Caco-2 (cell line): ENCODE data around the gene ATP6V1E1. TPM values are rescaled to one million over a fixed set of nuclear protein-coding genes. Genes with fewer than 3 reads are reported as not detected.
"Not testable (repeated sequence)": the region's sequence is repeated elsewhere in the genome, so short reads cannot be mapped to it uniquely, and the experiment has no call there.

Experiments
- BruUV-seq: library from RNA; stranded (reverse); fragments of 400-500 nt; replicated peaks from 2 replicates; lab custom pipeline; 2021; lab: Mats Ljungman, UMichigan
- CTCF ChIA-PET: fragments of 300-600 bp; sonication (Branson Sonifier 250); formaldehyde crosslinking; loops from one replicate; lab custom pipeline; 2022; ENCODE audit warnings: antibody characterized with exemption; lab: Charles Lee
- POLR2A ChIA-PET: fragments of 300-600 bp; sonication (Branson Sonifier 250); formaldehyde crosslinking; loops from one replicate; lab custom pipeline; 2022; ENCODE audit warnings: antibody characterized with exemption; lab: Charles Lee
- DNase-seq, 2 experiments: peaks; one replicate each; pipeline versions ENCODE4 v3.0.0 to v3.0.0-alpha.2; 2020 to 2022
- H3K27me3 ChIP-seq: replicated peaks from 2 replicates; pipeline ENCODE4 v1.6.0; 2011; ENCODE audit warnings: low read length; ENCODE audit not compliant: control insufficient read depth, insufficient read depth
- H3K36me3 ChIP-seq: 2 replicates; pipeline ENCODE4 v1.5.1; 2011; ENCODE audit warnings: low read length; ENCODE audit not compliant: control insufficient read depth, insufficient read depth
- H3K4me1 ChIP-seq: fragments of 250-450 bp; sonication (Bioruptor Pico); 2 replicates; pipeline ENCODE4 v1.5.1; 2020; ENCODE audit warnings: mild to moderate bottlenecking
- H3K4me3 ChIP-seq: 2 replicates; pipeline ENCODE4 v1.5.1; 2011; ENCODE audit warnings: low read depth, mild to moderate bottlenecking, control low read depth, low read length
- H3K9me3 ChIP-seq: fragments of 250-450 bp; sonication (Bioruptor Pico); 2 replicates; pipeline ENCODE4 v1.5.1; 2020; ENCODE audit warnings: mild to moderate bottlenecking, moderate library complexity
- H3K27ac Mint-ChIP-seq: one replicate; pipeline ENCODE4 v1.8.0; 2022; ENCODE audit warnings: mixed read lengths; ENCODE audit not compliant: unreplicated experiment
- H3K27me3 Mint-ChIP-seq: one replicate; pipeline ENCODE4 v1.8.0; 2022; ENCODE audit warnings: mixed read lengths; ENCODE audit not compliant: insufficient read depth, unreplicated experiment
- H3K36me3 Mint-ChIP-seq: one replicate; pipeline ENCODE4 v1.8.0; 2022; ENCODE audit warnings: mild to moderate bottlenecking, mixed read lengths; ENCODE audit not compliant: insufficient read depth, unreplicated experiment
- H3K4me1 Mint-ChIP-seq: one replicate; pipeline ENCODE4 v1.8.0; 2022; ENCODE audit warnings: low read depth, mixed read lengths; ENCODE audit not compliant: unreplicated experiment
- H3K4me3 Mint-ChIP-seq: one replicate; pipeline ENCODE4 v1.8.0; 2022; ENCODE audit warnings: mild to moderate bottlenecking, moderate library complexity, mixed read lengths; ENCODE audit not compliant: unreplicated experiment
- H3K9me3 Mint-ChIP-seq: one replicate; pipeline ENCODE4 v1.8.0; 2022; ENCODE audit warnings: mixed read lengths; ENCODE audit not compliant: unreplicated experiment
- intact Hi-C: fragments of 100-400 bp; cut with micrococcal nuclease; formaldehyde crosslinking; loops from one replicate; pipeline ENCODE4 v1.10.0; 2022; ENCODE audit not compliant: unreplicated experiment
- total RNA-seq: library from RNA; stranded (reverse); gene quantifications from 2 replicates; pipeline ENCODE4 v1.2.3, GENCODE V29; 2022
- TF ChIP-seq, protein P1 (sequence below), 2 experiments: fragments of 200-600 bp in 1 of 2; IDR thresholded peaks; 1 replicate in 1 of 2; 2 replicates in 1 of 2; pipeline versions ENCODE4 v1.5.1 to v1.8.0; 2011 to 2022; ENCODE audit warnings: antibody characterized with exemption in 1 of 2, control low read depth in 1 of 2, inconsistent platforms in 1 of 2, low read depth in 1 of 2, low read length in 1 of 2, mild to moderate bottlenecking in 1 of 2, moderate library complexity in 1 of 2; ENCODE audit not compliant: insufficient read depth in 1 of 2, severe bottlenecking in 1 of 2, unreplicated experiment in 1 of 2

ATP6V1E1 gene
- total RNA-seq, 1 experiment from 2014 or later, result 147 TPM

DNA sequence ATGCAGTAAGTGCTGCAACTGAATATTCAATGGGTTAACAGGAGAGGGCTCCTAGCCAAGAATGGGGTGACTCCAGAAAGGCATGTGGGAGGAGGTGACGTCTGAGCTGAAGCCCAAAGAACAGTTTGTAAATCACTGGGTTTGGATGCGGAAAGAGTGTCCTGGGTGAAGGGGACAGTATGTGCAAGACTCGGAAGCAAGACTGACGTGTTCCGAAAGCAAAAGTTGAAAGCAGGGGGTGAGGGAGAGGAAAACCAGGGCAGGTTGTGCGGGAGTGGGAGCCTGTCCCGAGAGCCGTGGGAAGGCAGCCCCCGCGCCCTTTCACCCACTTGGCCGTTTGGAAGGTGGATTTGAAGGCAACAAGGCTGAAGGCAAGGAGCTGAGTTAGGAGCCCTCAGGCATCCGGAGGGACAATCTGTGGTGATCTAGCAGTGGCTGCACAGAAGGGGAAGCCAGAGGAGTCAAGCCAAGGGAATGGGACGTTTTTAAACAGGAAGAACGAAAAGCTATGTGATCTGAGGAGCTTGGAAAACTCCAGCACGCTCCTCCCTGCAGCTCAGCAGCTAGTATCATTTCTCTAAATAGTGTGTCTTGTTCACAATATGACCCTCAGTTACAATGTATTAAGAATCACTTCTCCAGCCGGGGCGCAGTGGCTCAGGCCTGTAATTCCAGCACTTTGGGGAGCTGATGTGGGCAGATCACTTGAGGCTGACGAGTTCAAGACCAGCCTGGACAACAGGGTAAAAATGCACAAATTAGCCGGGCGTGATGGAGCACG is 57.5 kb downstream of the ATP6V1E1 start:
- H3K9me3 ChIP-seq, result no peaks in the 10 kb centered on the region
- no peaks in the 10 kb centered on the region for H3K27me3 ChIP-seq
- Mint-ChIP-seq H3K36me3 (no peaks in the 10 kb centered on the region), H3K9me3 (no peaks in the 10 kb centered on the region), H3K4me3 (no peak overlapping the region), H3K4me1 (peaks cover 9% of the 10 kb centered on the region), H3K27me3 (no peaks in the 10 kb centered on the region), H3K27ac (no peak overlapping the region)
- H3K4me1 ChIP-seq, result no peaks in the 10 kb centered on the region
- TF ChIP-seq, protein P1, sequence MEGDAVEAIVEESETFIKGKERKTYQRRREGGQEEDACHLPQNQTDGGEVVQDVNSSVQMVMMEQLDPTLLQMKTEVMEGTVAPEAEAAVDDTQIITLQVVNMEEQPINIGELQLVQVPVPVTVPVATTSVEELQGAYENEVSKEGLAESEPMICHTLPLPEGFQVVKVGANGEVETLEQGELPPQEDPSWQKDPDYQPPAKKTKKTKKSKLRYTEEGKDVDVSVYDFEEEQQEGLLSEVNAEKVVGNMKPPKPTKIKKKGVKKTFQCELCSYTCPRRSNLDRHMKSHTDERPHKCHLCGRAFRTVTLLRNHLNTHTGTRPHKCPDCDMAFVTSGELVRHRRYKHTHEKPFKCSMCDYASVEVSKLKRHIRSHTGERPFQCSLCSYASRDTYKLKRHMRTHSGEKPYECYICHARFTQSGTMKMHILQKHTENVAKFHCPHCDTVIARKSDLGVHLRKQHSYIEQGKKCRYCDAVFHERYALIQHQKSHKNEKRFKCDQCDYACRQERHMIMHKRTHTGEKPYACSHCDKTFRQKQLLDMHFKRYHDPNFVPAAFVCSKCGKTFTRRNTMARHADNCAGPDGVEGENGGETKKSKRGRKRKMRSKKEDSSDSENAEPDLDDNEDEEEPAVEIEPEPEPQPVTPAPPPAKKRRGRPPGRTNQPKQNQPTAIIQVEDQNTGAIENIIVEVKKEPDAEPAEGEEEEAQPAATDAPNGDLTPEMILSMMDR (IDR thresholded peaks at IDR 0.05; ENCODE audit: insufficient read depth in 1 of 2, low read depth in 1 of 2, low read length in 1 of 2, severe bottlenecking in 1 of 2, unreplicated experiment in 1 of 2), result no peak
- ChIA-PET POLR2A (interaction anchor here (0.6 kb wide), 1 partner anchor 55 kb away, joined by 11 read pairs; no protein-coding TSS in a partner anchor), CTCF (interaction anchor here (0.6 kb wide), 1 partner anchor 70 kb away, joined by 3 read pairs; no protein-coding TSS in a partner anchor)
- intact Hi-C loops, result no loop called here
- no peak for DNase-seq
- H3K36me3 ChIP-seq, result no peaks in the 10 kb centered on the region
- no peak overlapping the region for H3K4me3 ChIP-seq
- BruUV-seq, result no TSS peak

DNA sequence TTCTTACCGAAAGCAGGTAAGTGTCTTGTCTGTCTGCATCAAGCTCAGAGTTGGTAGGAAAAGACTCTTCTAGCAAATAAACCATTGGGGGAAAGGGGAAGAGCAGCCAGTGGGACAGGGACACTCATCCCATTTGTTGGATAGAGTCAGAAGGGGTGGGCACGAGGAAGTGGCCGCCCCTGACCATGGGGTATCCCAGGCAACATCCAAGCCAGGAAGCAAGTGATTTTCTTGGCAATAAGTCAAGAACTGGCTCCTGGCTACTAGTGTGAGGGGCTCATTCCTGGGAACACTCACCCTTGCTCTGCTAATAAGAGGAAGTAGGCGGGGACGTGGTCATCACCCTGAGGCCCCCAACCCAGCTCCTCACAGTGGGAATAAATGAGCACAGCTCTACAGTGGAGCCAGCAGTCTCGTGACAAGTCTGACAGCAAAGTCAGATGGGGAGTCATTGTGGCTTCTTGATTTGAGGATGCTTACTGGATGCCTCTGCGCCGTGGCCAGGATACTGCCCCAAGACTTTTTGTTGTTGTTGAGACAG is 58.5 kb downstream of the ATP6V1E1 start:
- BruUV-seq, result no TSS peak
- intact Hi-C loops, result no loop called here

DNA sequence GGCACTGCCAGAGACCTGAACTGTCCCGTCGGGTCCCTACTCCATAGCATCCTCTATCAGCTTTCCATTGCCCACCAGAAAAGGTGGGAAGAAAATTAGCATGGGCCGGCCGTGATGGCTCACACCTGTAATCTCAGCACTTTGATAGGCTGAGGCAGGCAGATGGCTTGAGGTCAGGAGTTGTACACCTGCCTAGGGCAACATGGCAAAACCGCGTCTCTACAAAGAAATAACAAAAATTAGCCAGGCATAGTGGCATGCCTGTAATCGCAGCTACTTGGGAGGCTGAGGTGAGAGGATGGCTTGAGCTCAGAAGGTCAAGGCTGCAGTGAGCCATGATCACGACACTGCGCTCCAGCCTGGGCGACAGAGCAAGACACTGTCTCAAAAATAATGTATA is 61.8 kb downstream of the ATP6V1E1 start:
- no peaks in the 10 kb centered on the region for H3K36me3 ChIP-seq
- POLR2A ChIA-PET, result no interaction called here
- Mint-ChIP-seq H3K4me3 (no peak overlapping the region), H3K4me1 (peaks cover 22% of the 10 kb centered on the region), H3K27ac (no peak overlapping the region), H3K27me3 (no peaks in the 10 kb centered on the region), H3K9me3 (no peaks in the 10 kb centered on the region), H3K36me3 (no peaks in the 10 kb centered on the region)
- no peak overlapping the region for H3K4me3 ChIP-seq
- no peaks in the 10 kb centered on the region for H3K9me3 ChIP-seq
- CTCF ChIA-PET, result no interaction called here
- no TSS peak for BruUV-seq
- intact Hi-C loops, result no loop called here
- no peaks in the 10 kb centered on the region for H3K27me3 ChIP-seq
- H3K4me1 ChIP-seq, result peaks cover 12% of the 10 kb centered on the region; the same call in 1 of the 2 replicates
- DNase-seq, result no peak
- TF ChIP-seq, protein P1 (IDR thresholded peaks at IDR 0.05; ENCODE audit: insufficient read depth in 1 of 2, low read depth in 1 of 2, low read length in 1 of 2, severe bottlenecking in 1 of 2, unreplicated experiment in 1 of 2), result no peak

More for the DNA sequence above, 58.5 kb downstream of the ATP6V1E1 start:
- Mint-ChIP-seq H3K27ac (no peak overlapping the region), H3K9me3 (no peaks in the 10 kb centered on the region), H3K36me3 (no peaks in the 10 kb centered on the region), H3K27me3 (no peaks in the 10 kb centered on the region), H3K4me3 (no peak overlapping the region), H3K4me1 (peaks cover 9% of the 10 kb centered on the region)
- Histone ChIP-seq H3K27me3 (no peaks in the 10 kb centered on the region), H3K36me3 (no peaks in the 10 kb centered on the region), H3K9me3 (no peaks in the 10 kb centered on the region), H3K4me1 (no peaks in the 10 kb centered on the region), H3K4me3 (no peak overlapping the region)
- no peak for DNase-seq
- CTCF ChIA-PET, result no interaction called here
- TF ChIP-seq, protein P1 (IDR thresholded peaks at IDR 0.05; ENCODE audit: insufficient read depth in 1 of 2, low read depth in 1 of 2, low read length in 1 of 2, severe bottlenecking in 1 of 2, unreplicated experiment in 1 of 2), result no peak
- POLR2A ChIA-PET, result no interaction called here

DNA sequence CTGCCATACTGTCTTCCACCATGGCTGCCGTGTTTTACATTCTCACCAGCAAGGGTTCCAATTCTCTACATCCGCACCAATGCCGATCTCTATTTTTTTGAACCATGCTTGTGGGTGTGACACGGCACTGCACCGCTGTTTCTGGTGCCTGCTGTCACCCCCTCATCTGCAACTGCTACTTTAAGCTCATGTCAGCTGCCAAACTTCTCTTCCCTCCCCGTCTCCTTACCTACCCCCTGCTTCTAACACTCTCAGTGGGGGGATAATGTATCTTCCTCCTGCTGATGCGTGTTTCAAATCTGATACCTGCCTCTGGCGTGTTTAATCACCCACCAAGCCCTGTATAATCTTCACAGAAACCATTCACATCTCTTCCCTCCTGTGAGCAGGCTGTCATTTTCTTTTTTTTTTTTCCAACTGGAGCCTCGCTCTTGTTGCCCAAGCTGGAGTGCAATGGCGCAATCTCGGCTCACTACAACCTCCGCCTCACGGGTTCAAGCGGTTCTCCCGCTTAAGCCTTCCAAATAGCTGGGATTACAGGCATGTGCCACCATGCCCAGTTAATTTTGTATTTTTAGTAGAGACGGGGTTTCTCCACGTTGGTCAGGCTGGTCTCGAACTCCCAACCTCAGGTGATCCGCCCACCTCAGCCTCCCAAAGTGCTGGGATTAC is 62.4 kb downstream of the ATP6V1E1 start:
- POLR2A ChIA-PET, result not testable (repeated sequence)

More for the DNA sequence above, 62.4 kb downstream of the ATP6V1E1 start:
- H3K27me3 Mint-ChIP-seq, H3K27me3 ChIP-seq, H3K4me3 ChIP-seq, H3K36me3 ChIP-seq, BruUV-seq, intact Hi-C loops, H3K27ac Mint-ChIP-seq, H3K36me3 Mint-ChIP-seq, DNase-seq, CTCF ChIA-PET, H3K4me3 Mint-ChIP-seq, H3K9me3 Mint-ChIP-seq, H3K9me3 ChIP-seq: not testable (repeated sequence)
- peaks cover 22% of the 10 kb centered on the region for H3K4me1 Mint-ChIP-seq
- peaks cover 12% of the 10 kb centered on the region; the same call in 1 of the 2 replicates for H3K4me1 ChIP-seq
